Measurements from ENCODE around the gene DKKL1. TPM values are rescaled to one million over a fixed set of nuclear protein-coding genes. Genes with fewer than 3 reads are reported as not detected.

Gene DKKL1
- total RNA-seq, 1 experiment from 2014 or later, result 1.0 TPM

GRCh38 chr19:49340069-49340864 is 23.4 kb upstream of the DKKL1 start:
- no peaks in the 10 kb centered on the region for H3K9me2 ChIP-seq (ENCODE audit: insufficient read depth)
- DNase-seq (ENCODE audit: low read depth, low spot score) (no peak), ATAC-seq (no peak)
- H3K36me3 ChIP-seq (ENCODE audit: control insufficient read depth in 1 of 2, insufficient read depth in 2 of 2, low read length in 2 of 2), result peaks cover 11 to 23% of the 10 kb centered on the region in 2 experiments; a peak in 3 of 4 replicates
- TF ChIP-seq MAX (IDR thresholded peaks at IDR 0.05), result no peak
- TF ChIP-seq ZBTB33 (IDR thresholded peaks at IDR 0.05; ENCODE audit: extremely low read depth, insufficient replicate concordance, low read length), result no peak
- TF ChIP-seq YY1 (IDR thresholded peaks at IDR 0.05; ENCODE audit: extremely low read depth, insufficient replicate concordance, low read depth, low read length), result no peak
- no peak for TF ChIP-seq SRF (IDR thresholded peaks at IDR 0.05; ENCODE audit: low read depth)
- no peak for TF ChIP-seq ATF3 (IDR thresholded peaks at IDR 0.05)
- TF ChIP-seq JUND (IDR thresholded peaks at IDR 0.05), result no peak
- no peak for TF ChIP-seq POLR2A (IDR thresholded peaks at IDR 0.05; ENCODE audit: borderline replicate concordance, extremely low read depth, insufficient read depth, insufficient read length)
- no peak for TF ChIP-seq CEBPB (IDR thresholded peaks at IDR 0.05; ENCODE audit: low read depth)
- TF ChIP-seq POLR2AphosphoS5 (IDR thresholded peaks at IDR 0.05; ENCODE audit: low read depth, low read length), result no peak
- ChIA-PET CTCF (no interaction called here), RAD21 (ENCODE audit: low non-redundant PET in 1 of 2, low total read pairs in 2 of 2, uncharacterized antibody in 2 of 2, unreplicated experiment in 2 of 2) (no interaction called here), POLR2A (no interaction called here)
- no peak overlapping the region for H2AFZ ChIP-seq (ENCODE audit: low read depth, low read length, poor library complexity, severe bottlenecking)
- H3K9me3 ChIP-seq (ENCODE audit: control insufficient read depth in 1 of 2, insufficient read depth in 1 of 2, low read depth in 1 of 2, low read length in 2 of 2), result no peaks in the 10 kb centered on the region
- no peak overlapping the region for H3K27ac ChIP-seq (ENCODE audit: low read depth, low read length)
- H3K4me3 ChIP-seq (replicated peaks in 1 of 2; ENCODE audit: low read depth in 1 of 2, low read length in 2 of 2), result no peak overlapping the region
- H3K4me1 ChIP-seq (ENCODE audit: control insufficient read depth in 1 of 2, insufficient read depth in 2 of 2, low read length in 2 of 2), result peaks cover 0 to 6% of the 10 kb centered on the region in 2 experiments; a peak in 1 of 4 replicates
- H3K27me3 ChIP-seq (ENCODE audit: insufficient read depth, low read length), result no peaks in the 10 kb centered on the region
- no peak overlapping the region for H3K9ac ChIP-seq (ENCODE audit: low read length)
- BruUV-seq (replicated peaks), result no TSS peak
- intact Hi-C loops (cut with micrococcal nuclease), result no loop called here
- H4K20me1 ChIP-seq (ENCODE audit: insufficient read depth), result no peaks in the 10 kb centered on the region
- no peak overlapping the region for H3K4me2 ChIP-seq (ENCODE audit: low read length)
- no peaks in the 10 kb centered on the region for H3K79me2 ChIP-seq (ENCODE audit: insufficient read depth, low read length)
